Chondrocyte (in vitro differentiated cells): Measurements from ENCODE around the gene N4BP2L2. TPM values are rescaled to one million over a fixed set of nuclear protein-coding genes. Genes with fewer than 3 reads are reported as not detected.

Source experiments
- DNase-seq: peaks from one replicate; pipeline ENCODE4 v3.0.0; 2021; ENCODE audit warnings: mixed read lengths, low spot score
- H3K27ac Mint-ChIP-seq: one replicate; pipeline ENCODE4 v1.8.0; 2021; ENCODE audit warnings: mild to moderate bottlenecking, moderate library complexity, mixed read lengths; ENCODE audit not compliant: unreplicated experiment
- H3K27me3 Mint-ChIP-seq: 2 replicates; pipeline ENCODE4 v1.8.0; 2021; ENCODE audit warnings: low read depth, mixed read lengths
- H3K36me3 Mint-ChIP-seq: 2 replicates; pipeline ENCODE4 v1.8.0; 2021; ENCODE audit warnings: low read depth, mixed read lengths
- H3K4me1 Mint-ChIP-seq: 2 replicates; pipeline ENCODE4 v1.8.0; 2021; ENCODE audit warnings: low read depth, mild to moderate bottlenecking, mixed read lengths
- H3K4me3 Mint-ChIP-seq: one replicate; pipeline ENCODE4 v1.8.0; 2021; ENCODE audit warnings: mild to moderate bottlenecking, moderate library complexity, mixed read lengths; ENCODE audit not compliant: unreplicated experiment
- H3K9me3 Mint-ChIP-seq: 2 replicates; pipeline ENCODE4 v1.8.0; 2021; ENCODE audit warnings: low read depth, mixed read lengths
- total RNA-seq: library from RNA; stranded (reverse); gene quantifications from 3 replicates; pipeline ENCODE4 v1.2.1, GENCODE V29; 2021
- TF ChIP-seq, protein P1 (sequence below): fragments of 200-600 bp; sonication (generic); IDR thresholded peaks from 2 replicates; pipeline ENCODE4 v1.5.0; 2021; ENCODE audit warnings: antibody characterized with exemption, mild to moderate bottlenecking, moderate library complexity

Gene N4BP2L2
- total RNA-seq, 1 donor from 2014 or later: 90.0 TPM

DNA sequence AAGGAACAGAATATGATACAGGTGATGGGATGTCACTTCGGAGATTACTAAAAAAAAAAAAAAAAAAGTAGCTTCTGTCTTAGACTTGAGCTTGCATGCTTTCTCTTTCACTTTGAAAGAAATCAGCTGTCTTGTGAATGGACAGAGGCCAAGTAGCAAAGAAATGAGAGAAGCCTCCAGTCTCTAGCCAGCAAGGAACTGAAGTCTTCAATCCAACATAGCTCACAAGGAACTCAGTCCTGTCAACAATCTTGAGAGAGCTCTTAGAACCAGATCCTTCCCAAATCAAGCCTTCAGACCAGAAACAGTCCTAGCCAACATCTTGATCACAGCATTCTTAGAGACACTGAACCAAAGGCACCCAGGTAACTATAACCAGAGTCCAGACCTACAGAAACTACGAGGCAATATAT, 7.7 kb downstream of the N4BP2L2 start:
- no peaks in the 10 kb centered on the region for H3K27me3 Mint-ChIP-seq
- H3K4me1 Mint-ChIP-seq: peaks cover 73% of the 10 kb centered on the region
- TF ChIP-seq, protein P1, sequence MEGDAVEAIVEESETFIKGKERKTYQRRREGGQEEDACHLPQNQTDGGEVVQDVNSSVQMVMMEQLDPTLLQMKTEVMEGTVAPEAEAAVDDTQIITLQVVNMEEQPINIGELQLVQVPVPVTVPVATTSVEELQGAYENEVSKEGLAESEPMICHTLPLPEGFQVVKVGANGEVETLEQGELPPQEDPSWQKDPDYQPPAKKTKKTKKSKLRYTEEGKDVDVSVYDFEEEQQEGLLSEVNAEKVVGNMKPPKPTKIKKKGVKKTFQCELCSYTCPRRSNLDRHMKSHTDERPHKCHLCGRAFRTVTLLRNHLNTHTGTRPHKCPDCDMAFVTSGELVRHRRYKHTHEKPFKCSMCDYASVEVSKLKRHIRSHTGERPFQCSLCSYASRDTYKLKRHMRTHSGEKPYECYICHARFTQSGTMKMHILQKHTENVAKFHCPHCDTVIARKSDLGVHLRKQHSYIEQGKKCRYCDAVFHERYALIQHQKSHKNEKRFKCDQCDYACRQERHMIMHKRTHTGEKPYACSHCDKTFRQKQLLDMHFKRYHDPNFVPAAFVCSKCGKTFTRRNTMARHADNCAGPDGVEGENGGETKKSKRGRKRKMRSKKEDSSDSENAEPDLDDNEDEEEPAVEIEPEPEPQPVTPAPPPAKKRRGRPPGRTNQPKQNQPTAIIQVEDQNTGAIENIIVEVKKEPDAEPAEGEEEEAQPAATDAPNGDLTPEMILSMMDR: no peak
- H3K36me3 Mint-ChIP-seq: peaks cover 15% of the 10 kb centered on the region
- H3K9me3 Mint-ChIP-seq: no peaks in the 10 kb centered on the region
- no peak for DNase-seq
- no peak overlapping the region for H3K4me3 Mint-ChIP-seq
- H3K27ac Mint-ChIP-seq: peak overlapping the region; percentile 62

DNA sequence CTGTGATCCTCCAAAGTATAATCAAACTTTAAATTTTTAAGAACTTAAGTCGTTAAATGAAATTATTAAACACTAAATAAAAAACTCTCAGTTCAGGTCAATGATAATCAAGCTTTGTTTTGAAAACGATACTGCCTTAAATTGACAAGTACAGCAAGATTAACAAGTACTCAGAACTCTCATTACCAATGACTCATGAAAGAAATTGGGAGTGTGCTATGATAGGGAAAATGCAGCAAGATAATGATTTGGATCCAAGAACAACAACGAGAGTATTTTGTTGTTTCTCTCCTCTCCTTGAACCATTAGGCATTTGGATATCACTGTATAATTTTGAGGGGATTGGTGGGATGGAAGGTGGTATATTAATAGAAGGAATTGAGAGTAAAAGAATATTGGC, 10.2 kb downstream of the N4BP2L2 start:
- Mint-ChIP-seq H3K27me3 (no peaks in the 10 kb centered on the region), H3K9me3 (no peaks in the 10 kb centered on the region), H3K4me1 (peaks cover 57% of the 10 kb centered on the region), H3K36me3 (peaks cover 6% of the 10 kb centered on the region), H3K4me3 (no peak overlapping the region), H3K27ac (peak overlapping the region; percentile 49)
- DNase-seq: no peak
- TF ChIP-seq, protein P1: no peak

DNA sequence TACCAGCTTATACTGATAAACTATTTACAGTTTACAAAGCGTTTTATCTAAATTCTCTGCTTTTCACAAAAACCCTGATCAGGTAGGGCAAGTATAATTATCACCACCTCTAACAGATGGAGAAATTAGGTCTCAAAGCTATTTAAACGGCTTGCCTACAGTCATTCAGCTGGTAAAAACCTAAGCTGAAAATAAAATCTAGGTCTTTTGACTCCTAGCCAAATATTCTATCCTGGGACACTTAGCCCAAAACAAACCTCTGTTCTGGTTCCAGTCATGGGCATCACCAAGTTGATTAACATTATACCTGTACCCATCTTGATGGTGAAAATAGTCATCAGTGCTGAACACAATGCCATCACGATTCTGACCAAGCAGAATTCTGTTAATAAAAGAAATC, 11.4 kb downstream of the N4BP2L2 start:
- H3K4me1 Mint-ChIP-seq: peaks cover 49% of the 10 kb centered on the region
- H3K9me3 Mint-ChIP-seq: no peaks in the 10 kb centered on the region
- H3K36me3 Mint-ChIP-seq: peaks cover 10% of the 10 kb centered on the region
- TF ChIP-seq, protein P1: no peak
- DNase-seq: no peak
- H3K27ac Mint-ChIP-seq: no peak overlapping the region
- H3K4me3 Mint-ChIP-seq: no peak overlapping the region
- no peaks in the 10 kb centered on the region for H3K27me3 Mint-ChIP-seq

DNA sequence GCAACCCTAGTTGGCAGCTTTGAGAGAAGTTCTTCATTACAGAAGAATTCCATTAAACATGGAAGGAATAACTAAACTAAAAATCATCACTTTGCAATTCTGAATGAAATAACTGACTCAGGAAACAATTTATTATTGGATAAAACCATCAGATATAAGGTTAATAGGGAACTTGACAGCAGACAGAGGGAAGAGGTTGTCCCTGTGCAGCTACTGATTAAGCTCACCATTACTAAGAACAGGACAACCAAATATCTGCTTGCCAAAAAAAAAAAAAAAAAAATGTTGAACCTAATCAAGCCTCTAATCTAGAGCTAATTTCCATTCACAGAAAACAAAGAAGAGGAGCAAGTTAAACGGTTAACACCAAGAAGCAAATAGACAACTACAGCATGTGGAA, 12.8 kb downstream of the N4BP2L2 start:
- Mint-ChIP-seq H3K27me3 (no peaks in the 10 kb centered on the region), H3K4me1 (peaks cover 35% of the 10 kb centered on the region), H3K36me3 (peaks cover 14% of the 10 kb centered on the region), H3K9me3 (no peaks in the 10 kb centered on the region), H3K27ac (no peak overlapping the region), H3K4me3 (no peak overlapping the region)
- DNase-seq: no peak
- TF ChIP-seq, protein P1: no peak

DNA sequence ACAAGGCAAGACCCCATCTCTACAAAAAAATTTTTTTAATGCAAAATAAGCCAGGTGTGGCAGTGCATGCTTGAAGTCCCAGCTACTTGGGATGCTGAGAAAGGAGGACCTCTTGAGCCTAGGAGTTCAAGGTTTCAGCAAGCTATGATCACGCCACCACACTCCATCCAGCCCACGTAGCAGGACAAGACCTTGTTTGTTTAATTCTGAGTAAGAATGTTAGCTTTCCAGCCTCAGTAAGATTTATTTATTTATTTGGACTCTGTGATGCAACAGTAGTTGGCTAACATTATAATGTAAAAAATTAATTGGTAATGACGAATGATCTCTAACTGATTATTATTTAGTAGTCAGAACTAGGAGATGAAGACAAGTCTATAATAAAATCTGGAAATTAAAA, 23.3 kb downstream of the N4BP2L2 start:
- H3K36me3 Mint-ChIP-seq: peaks cover 24% of the 10 kb centered on the region
- no peaks in the 10 kb centered on the region for H3K9me3 Mint-ChIP-seq
- TF ChIP-seq, protein P1: no peak
- H3K27ac Mint-ChIP-seq: no peak overlapping the region
- H3K27me3 Mint-ChIP-seq: no peaks in the 10 kb centered on the region
- no peak for DNase-seq
- no peak overlapping the region for H3K4me3 Mint-ChIP-seq
- no peaks in the 10 kb centered on the region for H3K4me1 Mint-ChIP-seq
